Right lobe of liver (tissue), 6 donors: ENCODE measurements around the gene BLOC1S6. TPM values are rescaled to one million over a fixed set of nuclear protein-coding genes. Genes with fewer than 3 reads are reported as not detected.
A peak's percentile ranks its signal among the peaks of the same experiment; 100 is the strongest.

Source experiments
- ATAC-seq, 4 donors: fragments of 200-7000 bp; cut with Tn5 transposase; one replicate each; pipeline ENCODE4 v1.9.1; 2020; ENCODE audit warnings: mild to moderate bottlenecking in 4 of 4, moderate library complexity in 4 of 4
- DNase-seq, 3 donors: peaks; one replicate each; pipeline ENCODE4 v3.0.0-alpha.2; 2020
- H3K27ac ChIP-seq, 3 donors: fragments of 200-600 bp; one replicate each; pipeline ENCODE4 v1.8.0; 2022
- H3K27me3 ChIP-seq, 2 donors: fragments of 200-600 bp; one replicate each; pipeline ENCODE4 v1.8.0; 2022
- H3K36me3 ChIP-seq, 4 donors: fragments of 200-600 bp; sonication (generic) in 1 of 4; one replicate each; pipeline versions ENCODE4 v1.5.1 to v1.8.0; 2017 to 2022; ENCODE audit warnings: control low read depth in 1 of 4
- H3K4me1 ChIP-seq, 4 donors: fragments of 200-600 bp; sonication (generic) in 1 of 4; one replicate each; pipeline versions ENCODE4 v1.5.1 to v1.8.0; 2017 to 2022; ENCODE audit warnings: control low read depth in 1 of 4
- H3K4me3 ChIP-seq, 3 donors: fragments of 200-600 bp; one replicate each; pipeline ENCODE4 v1.8.0; 2022
- H3K9me3 ChIP-seq, 4 donors: fragments of 200-600 bp; sonication (generic) in 1 of 4; one replicate each; pipeline versions ENCODE4 v1.5.1 to v1.8.0; 2017 to 2022; ENCODE audit warnings: control low read depth in 1 of 4
- CTCF ChIP-seq, 4 donors: fragments of 200-600 bp in 3 of 4; fragments of 450-650 bp in 1 of 4; IDR thresholded peaks; one replicate each; pipeline versions ENCODE4 v1.5.1 to v1.8.0; 2016 to 2022; ENCODE audit warnings: antibody characterized with exemption in 4 of 4, mild to moderate bottlenecking in 2 of 4
- POLR2A ChIP-seq: fragments of 450-650 bp; IDR thresholded peaks from one replicate; pipeline ENCODE4 v1.6.1; 2017; ENCODE audit warnings: antibody characterized with exemption, mild to moderate bottlenecking
- WGBS: methylation state at CpG from one replicate; pipeline ENCODE4 v1.1.6; 2018; ENCODE audit warnings: low coverage, low lambda C conversion rate; ENCODE audit not compliant: insufficient coverage; ENCODE audit errors: missing lambda C conversion rate; 5-methylcytosine and 5-hydroxymethylcytosine counted together
- intact Hi-C, 2 donors: fragments of 100-400 bp; cut with DNase I; formaldehyde crosslinking; loops; one replicate each; pipeline versions ENCODE4 v1.11.2 to v1.14.1; 2022
- total RNA-seq, 6 experiments: library from RNA; depleted of rRNA in 2 of 6; stranded (reverse); fragments of >200 nt in 2 of 6; fragmentation: NEBNext Ultra II Directional in 3 of 6; extraction: Animal tissue kit (Norgen Biotek cat#: 25700) in 3 of 6; gene quantifications; one replicate each; pipeline versions ENCODE4 v1.1.0 to v1.2.4, GENCODE V29; 2016 to 2023
- donor health status: DM: no; HTN: yes; CAD: no.
- donor health status: DM: no; HTN: no; CAD: no.
- donor health status: DM: no; HTN: no; CAD: no.
- donor health status: DM: no; HTN: yes; CAD: no.
- donor health status: DM: no; HTN: yes; CAD: no.

BLOC1S6 gene
- total RNA-seq, 6 experiments from 2014 or later = 15.9 to 33.7 (median 24.3) TPM

- H3K27ac ChIP-seq = peak overlapping the region; percentile 46 to 95 (median 76)
- WGBS = 36% methylated on average over 1 of the region's 1 CpG
- no peak for DNase-seq
- TF ChIP-seq POLR2A = no peak
- no peak for TF ChIP-seq CTCF (IDR thresholded peaks at IDR 0.05)
- peak overlapping the region in 2 of 3 donors; percentile 13 to 26 for H3K4me3 ChIP-seq
- no peaks in the 10 kb centered on the region for H3K27me3 ChIP-seq
- no peaks in the 10 kb centered on the region for H3K9me3 ChIP-seq
- peaks cover 0 to 52% (median 15%) of the 10 kb centered on the region in 4 donors for H3K4me1 ChIP-seq
- ATAC-seq = no peak
- intact Hi-C loops = no loop called here
- no peaks in the 10 kb centered on the region for H3K36me3 ChIP-seq
These were observed 50.0 kb downstream of the BLOC1S6 start for GRCh38 chr15:45637141-45637540.

DNA sequence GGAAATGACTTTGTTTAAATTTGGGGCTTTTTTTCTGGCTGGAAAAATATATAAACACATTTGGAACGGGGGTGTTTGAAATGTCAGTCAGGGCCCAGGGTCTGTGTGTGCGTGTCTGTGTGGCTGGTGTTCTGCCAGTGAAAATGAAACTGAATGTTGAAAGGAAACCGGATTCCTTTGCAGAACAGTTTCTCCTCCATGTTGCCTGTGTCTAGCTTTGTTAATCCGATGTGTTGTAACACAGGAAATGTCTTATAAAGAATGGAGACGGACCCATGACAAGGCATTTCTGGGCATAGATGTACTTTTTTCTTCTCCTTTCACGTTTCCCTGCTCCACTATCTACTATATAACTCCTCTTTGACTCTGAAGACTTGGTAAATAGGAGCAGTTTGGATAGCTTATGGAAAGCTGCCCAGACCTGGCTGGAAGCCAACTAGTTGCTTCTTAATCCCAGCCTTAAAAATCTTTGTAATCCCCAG is 50.4 kb downstream of the BLOC1S6 start:
- intact Hi-C loops = no loop called here
- ATAC-seq (peak; percentile 18 to 39 (median 24)), DNase-seq (peak in 2 of 3 donors; percentile 48 to 74)
- H3K27ac ChIP-seq = peak overlapping the region; percentile 46 to 95 (median 76)
- no peaks in the 10 kb centered on the region for H3K27me3 ChIP-seq
- no peaks in the 10 kb centered on the region for H3K9me3 ChIP-seq
- H3K36me3 ChIP-seq = no peaks in the 10 kb centered on the region
- H3K4me3 ChIP-seq = peak overlapping the region in 2 of 3 donors; percentile 13 to 26
- 2% methylated on average over 6 of the region's 6 CpGs for WGBS
- peak; percentile 59 for TF ChIP-seq POLR2A
- no peak for TF ChIP-seq CTCF (IDR thresholded peaks at IDR 0.05)
- H3K4me1 ChIP-seq = peaks cover 0 to 56% (median 18%) of the 10 kb centered on the region in 4 donors

DNA sequence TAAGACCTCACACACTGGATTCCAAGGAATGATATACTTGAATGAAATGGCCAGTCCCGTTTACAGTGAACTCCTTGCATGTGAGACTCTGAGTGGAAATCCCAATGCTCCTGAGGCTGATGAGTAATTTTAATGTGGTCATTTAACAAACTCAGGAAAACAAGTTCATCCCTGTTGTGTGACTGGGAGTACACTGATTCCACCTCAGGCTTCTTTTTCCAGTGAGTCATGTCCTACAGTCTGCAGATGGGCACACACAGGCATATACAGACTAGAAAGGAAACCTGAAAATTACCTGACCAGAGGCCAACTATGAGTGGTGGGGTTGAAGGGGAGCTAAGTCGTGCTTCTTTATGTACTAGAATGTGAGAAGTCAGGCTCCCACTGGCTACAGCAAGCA is 53.4 kb downstream of the BLOC1S6 start:
- TF ChIP-seq CTCF (IDR thresholded peaks at IDR 0.05) = no peak
- no peak for TF ChIP-seq POLR2A
- H3K9me3 ChIP-seq = no peaks in the 10 kb centered on the region
- ATAC-seq (peak in 1 of 4 donors; percentile 53), DNase-seq (no peak)
- intact Hi-C loops = no loop called here
- H3K4me3 ChIP-seq = no peak overlapping the region
- H3K36me3 ChIP-seq = no peaks in the 10 kb centered on the region
- peak overlapping the region; percentile 42 to 65 (median 49) for H3K27ac ChIP-seq
- H3K27me3 ChIP-seq = no peaks in the 10 kb centered on the region
- WGBS = 30% methylated on average over 2 of the region's 2 CpGs
- H3K4me1 ChIP-seq = peaks cover 0 to 62% (median 20%) of the 10 kb centered on the region in 4 donors

- DNase-seq (peak in 1 of 3 donors; percentile 64), ATAC-seq (peak; percentile 73 to 89 (median 85))
- 0% methylated on average over 1 of the region's 1 CpG for WGBS
- Histone ChIP-seq H3K4me3 (no peak overlapping the region), H3K9me3 (no peaks in the 10 kb centered on the region), H3K27ac (peak overlapping the region; percentile 49 to 65 (median 58)), H3K36me3 (no peaks in the 10 kb centered on the region), H3K4me1 (peaks cover 0 to 54% (median 20%) of the 10 kb centered on the region in 4 donors), H3K27me3 (no peaks in the 10 kb centered on the region)
- intact Hi-C loops = no loop called here
- TF ChIP-seq POLR2A (peak; percentile 71), CTCF (IDR thresholded peaks at IDR 0.05) (peak in 1 of 4 donors; percentile 6)
These were observed 54.2 kb downstream of the BLOC1S6 start for GRCh38 chr15:45641374-45641781.
